Measurements from ENCODE around the gene PSMD12.

DNA sequence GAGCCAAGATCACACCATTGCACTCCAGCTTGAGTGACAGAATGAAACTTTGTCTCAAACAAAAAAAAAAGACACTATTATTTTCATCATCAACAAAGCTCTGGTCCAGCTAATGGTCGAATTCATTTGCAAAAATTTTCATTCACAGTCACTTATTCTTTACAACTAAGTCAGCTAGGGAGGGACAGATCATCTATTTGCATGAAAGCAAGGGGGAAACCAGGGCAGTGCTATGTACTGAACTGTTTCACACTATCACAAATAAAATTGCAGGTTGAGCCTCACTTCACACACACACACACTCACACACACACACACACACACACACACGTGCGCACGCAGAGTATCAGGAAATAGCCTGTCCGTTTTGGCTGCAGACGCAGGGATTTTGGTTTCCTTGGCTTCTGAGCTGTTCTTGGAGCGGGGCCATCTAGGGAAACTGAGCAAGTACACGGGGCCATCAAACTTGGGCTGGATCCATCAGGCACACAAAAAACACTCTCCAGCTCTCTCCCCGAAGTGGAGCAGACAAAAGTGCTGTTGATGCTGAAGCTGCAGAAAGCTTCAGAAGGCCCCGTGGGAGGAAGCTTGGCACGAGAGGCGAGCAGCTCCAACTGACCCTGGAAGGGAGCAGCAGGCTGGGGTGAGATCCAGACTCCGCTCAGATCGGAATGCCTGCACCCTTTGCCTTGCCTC is 77.0 kb downstream of the PSMD12 start:
- TF ChIP-seq CTCF (IDR thresholded peaks at IDR 0.05) (no peak), POLR2A (IDR thresholded peaks at IDR 0.05) (no peak)

Measured in heart left ventricle (tissue), 13 donors.